NCI-H2227 treated with DMSO at 0.1 percent for 48 hours (cell line): Measurements from ENCODE around the gene TMEM134.

Source experiments
- DNase-seq: peaks from one replicate; lab custom pipeline; 2025; lab: John Stamatoyannopoulos, UW

TMEM134 gene

GRCh38 chr11:67500831-67501715 lies 32.0 kb upstream of the TMEM134 start:
- DNase-seq: no peak

- no peak for DNase-seq
Measured at GRCh38 chr11:67500484-67500821, 31.4 kb upstream of the TMEM134 start.

- no peak for DNase-seq
Measured at GRCh38 chr11:67499808-67500483, 30.9 kb upstream of the TMEM134 start.

- DNase-seq: no peak
Measured at GRCh38 chr11:67498544-67498972, 29.5 kb upstream of the TMEM134 start.

DNA sequence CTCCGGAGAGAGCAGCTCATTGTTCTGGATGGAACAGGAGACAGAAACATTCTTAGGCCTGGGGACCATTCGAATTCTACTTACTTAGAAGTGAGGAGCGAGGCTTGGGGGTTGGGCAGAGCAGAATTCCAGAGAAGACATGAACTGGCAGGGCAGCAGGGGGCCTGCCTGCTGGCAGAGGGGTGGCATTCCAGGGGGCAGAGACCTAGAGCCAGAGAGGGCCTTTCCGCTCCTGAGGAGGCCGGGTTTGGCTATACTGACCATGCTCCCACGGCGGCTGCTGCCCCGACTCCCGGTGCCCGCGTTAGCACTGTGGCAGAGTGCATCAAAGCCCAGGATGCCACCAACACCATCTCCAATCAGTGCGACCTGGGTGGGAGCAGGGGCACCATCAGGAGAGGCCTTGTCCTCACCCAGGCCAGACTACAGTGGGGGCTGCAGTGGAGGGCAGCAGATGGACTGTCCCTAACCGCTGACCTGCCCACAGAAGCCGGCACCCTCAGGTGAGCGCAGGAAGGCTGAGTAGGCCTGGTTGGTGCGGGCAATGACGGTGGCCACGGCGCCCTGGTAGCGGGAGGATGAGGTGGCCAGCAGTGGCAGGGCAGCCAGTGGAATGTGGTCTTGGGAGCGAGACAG lies 28.7 kb upstream of the TMEM134 start:
- DNase-seq: no peak

DNA sequence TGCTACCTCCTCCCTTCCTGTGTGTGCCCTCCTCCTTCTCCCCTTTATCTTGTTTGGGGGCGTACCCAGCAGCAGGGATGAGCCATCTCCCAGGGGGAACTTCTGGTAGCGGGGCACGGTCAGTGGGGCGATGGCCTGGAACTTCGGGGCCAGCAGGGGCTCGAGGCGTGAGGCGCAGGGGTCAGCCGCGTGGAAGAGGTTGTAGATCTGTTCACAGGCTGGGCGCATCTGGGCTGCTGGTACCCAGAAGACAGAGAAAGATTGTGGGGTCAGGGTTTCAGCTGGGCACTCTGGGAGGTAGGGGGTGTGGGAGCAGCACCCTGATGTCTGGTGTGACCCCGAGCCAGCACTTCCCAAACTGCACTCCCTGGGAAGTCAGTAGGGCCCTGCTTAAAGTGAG lies 27.1 kb upstream of the TMEM134 start:
- no peak for DNase-seq

- no peak for DNase-seq
Measured at GRCh38 chr11:67495234-67496005, 26.4 kb upstream of the TMEM134 start.

DNA sequence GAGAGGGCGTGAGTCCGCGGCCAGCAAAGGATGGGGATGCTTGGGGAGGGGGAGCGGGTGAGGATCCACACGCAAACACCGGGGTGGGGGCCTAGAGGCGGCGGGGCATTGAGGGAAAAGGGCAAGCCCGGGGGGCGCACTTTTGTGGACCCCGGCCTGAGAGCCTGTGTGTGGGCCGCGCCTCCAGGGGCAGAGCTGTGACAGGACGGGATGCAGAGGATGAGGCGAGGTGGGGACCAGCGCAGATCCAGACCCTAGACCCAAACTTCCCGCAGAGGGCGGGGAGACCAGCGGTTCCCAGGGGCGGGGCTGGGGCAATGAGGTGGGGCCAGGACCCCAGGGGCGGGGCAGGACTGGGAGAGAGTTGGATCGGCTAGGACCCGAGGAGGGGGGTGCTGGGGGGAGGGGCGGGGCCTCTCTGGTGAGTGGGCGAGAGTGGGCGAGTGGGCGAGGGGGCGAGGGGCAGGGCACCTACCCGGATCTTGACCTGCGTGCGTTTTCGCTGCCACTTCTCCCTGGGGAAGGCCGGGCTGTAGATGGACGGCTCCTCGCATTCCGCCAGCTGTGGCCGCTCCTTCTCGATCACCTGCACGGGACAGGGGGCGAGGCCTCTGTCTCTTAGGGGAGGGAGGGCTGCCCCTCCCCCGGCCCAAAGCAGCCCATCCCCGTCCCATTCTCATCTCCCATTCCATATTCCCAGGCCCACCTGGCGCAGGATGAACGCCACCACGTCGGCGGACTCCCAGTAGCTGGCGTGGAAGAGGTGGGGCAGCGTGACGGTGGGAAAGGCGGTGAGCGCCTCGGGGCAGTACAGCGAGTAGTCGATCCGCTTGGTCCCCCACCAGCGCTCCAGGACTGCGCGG lies 25.6 kb upstream of the TMEM134 start:
- DNase-seq: no peak

- no peak for DNase-seq
Measured at GRCh38 chr11:67493548-67494370, 24.7 kb upstream of the TMEM134 start.

GRCh38 chr11:67492801-67493547 lies 23.9 kb upstream of the TMEM134 start:
- no peak for DNase-seq

DNA sequence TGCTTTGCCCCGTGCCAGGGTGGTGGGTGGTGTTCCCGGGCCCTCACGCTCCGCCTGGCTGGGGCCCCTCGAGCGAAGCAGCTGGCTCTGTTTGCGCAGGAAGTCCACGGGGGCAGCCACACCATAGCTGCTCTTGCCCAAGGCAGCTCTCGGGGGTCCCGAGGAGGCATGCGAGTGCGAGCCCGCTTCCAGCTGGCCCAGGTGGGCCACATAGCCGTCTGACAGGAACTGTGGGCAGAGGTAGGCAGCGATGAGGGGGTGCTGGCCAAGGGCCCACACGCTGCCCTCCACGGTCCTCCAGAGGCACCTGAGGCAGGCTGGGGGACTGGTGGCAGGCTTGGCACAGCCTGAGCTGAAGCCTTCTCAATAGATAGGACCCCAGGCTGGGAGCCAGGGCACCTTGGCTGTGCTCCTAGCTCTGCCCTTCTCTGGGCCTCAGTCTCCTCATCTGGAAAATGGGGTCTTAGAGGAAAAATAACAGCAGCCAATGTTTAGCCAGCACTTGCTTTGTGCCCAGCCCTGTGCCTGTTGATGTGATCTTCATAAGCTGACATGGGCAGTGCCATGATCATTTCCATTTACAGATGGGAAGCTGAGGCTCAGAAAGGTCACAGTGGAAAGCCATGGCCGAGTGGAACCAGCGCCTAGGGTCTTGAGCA lies 23.1 kb upstream of the TMEM134 start:
- no peak for DNase-seq

GRCh38 chr11:67491276-67492068 lies 22.4 kb upstream of the TMEM134 start:
- no peak for DNase-seq

DNA sequence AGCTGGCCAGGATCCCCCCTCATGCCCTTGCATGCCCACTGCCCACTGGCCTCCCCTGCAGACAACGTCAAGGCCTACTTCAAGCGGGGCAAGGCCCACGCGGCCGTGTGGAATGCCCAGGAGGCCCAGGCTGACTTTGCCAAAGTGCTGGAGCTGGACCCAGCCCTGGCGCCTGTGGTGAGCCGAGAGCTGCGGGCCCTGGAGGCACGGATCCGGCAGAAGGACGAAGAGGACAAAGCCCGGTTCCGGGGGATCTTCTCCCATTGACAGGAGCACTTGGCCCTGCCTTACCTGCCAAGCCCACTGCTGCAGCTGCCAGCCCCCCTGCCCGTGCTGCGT lies 21.6 kb upstream of the TMEM134 start:
- no peak for DNase-seq

GRCh38 chr11:67489885-67490726 lies 21.1 kb upstream of the TMEM134 start:
- DNase-seq: no peak

GRCh38 chr11:67489203-67489884 lies 20.3 kb upstream of the TMEM134 start:
- no peak for DNase-seq

DNA sequence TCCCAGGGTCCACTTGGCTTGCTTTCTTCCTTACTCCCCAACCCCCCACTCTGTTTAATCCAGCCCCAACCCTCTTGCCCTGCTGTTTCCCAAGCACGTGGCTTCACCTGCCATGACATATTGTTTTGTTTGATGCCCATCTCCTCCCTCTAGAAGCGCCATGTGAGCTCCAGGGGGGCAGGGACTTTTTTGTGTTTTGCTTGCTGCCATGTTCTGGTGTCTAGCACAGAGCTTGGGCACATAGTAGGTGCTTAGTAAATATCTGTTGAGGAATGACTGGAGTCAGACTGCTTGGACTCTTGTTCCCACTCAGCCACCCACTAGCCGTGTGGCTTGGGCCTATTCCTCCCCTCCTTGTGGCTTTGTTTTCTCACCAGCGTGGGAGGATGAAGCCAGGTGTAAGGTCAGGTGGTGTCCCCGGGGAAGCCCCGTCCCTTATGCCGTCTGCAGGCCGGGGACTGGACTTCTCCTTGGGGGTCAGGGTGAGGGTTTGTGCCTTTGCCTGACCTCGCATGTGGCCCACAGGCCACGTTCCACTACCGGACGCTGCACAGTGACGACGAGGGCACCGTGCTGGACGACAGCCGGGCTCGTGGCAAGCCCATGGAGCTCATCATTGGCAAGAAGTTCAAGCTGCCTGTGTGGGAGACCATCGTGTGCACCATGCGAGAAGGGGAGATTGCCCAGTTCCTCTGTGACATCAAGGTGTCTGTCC lies 17.6 kb upstream of the TMEM134 start:
- DNase-seq: no peak
